SJCRH30 (cell line): ENCODE measurements around the gene CAPN14. TPM values are rescaled to one million over a fixed set of nuclear protein-coding genes. Genes with fewer than 3 reads are reported as not detected.

Experiments
- DNase-seq, 2 experiments: peaks; one replicate each; pipeline ENCODE4 v3.0.0-alpha.2; 2015 to 2020
- H3K27ac ChIP-seq: fragments of 250-450 bp; sonication (Bioruptor Pico); 2 replicates; pipeline ENCODE4 v1.5.1; 2020; ENCODE audit warnings: mild to moderate bottlenecking, moderate library complexity
- H3K27me3 ChIP-seq: fragments of 250-450 bp; sonication (Bioruptor Pico); 2 replicates; pipeline ENCODE4 v1.5.1; 2020; ENCODE audit warnings: mild to moderate bottlenecking, moderate library complexity
- H3K36me3 ChIP-seq: fragments of 250-450 bp; sonication (Bioruptor Pico); 2 replicates; pipeline ENCODE4 v1.5.1; 2020; ENCODE audit warnings: mild to moderate bottlenecking, moderate library complexity
- H3K4me1 ChIP-seq: fragments of 250-450 bp; sonication (Bioruptor Pico); 2 replicates; pipeline ENCODE4 v1.5.1; 2020; ENCODE audit warnings: mild to moderate bottlenecking, moderate library complexity
- H3K4me3 ChIP-seq: fragments of 250-450 bp; sonication (Bioruptor Pico); 2 replicates; pipeline ENCODE4 v1.5.1; 2020; ENCODE audit warnings: mild to moderate bottlenecking, moderate library complexity
- H3K9me3 ChIP-seq: fragments of 250-450 bp; sonication (Bioruptor Pico); replicated peaks from 2 replicates; pipeline ENCODE4 v1.5.1; 2020; ENCODE audit warnings: mild to moderate bottlenecking, moderate library complexity
- total RNA-seq: library from RNA; depleted of rRNA; stranded (reverse); fragments of >200 nt; shearing (Covaris generic); gene quantifications from 2 replicates; pipeline ENCODE4 v1.2.3, GENCODE V29; 2014

CAPN14 gene
- total RNA-seq, 1 experiment from 2014 or later, result not detected

- H3K27me3 ChIP-seq, result peaks cover 24% of the 10 kb centered on the region
- no peaks in the 10 kb centered on the region for H3K36me3 ChIP-seq
- no peaks in the 10 kb centered on the region for H3K9me3 ChIP-seq
- DNase-seq, result no peak
- no peak overlapping the region for H3K4me3 ChIP-seq
- H3K4me1 ChIP-seq, result no peaks in the 10 kb centered on the region
- no peak overlapping the region for H3K27ac ChIP-seq
These were observed 6.4 kb upstream of the CAPN14 start for GRCh38 chr2:31223749-31224148.

GRCh38 chr2:31223026-31223425, 5.7 kb upstream of the CAPN14 start:
- Histone ChIP-seq H3K27ac (no peak overlapping the region), H3K36me3 (no peaks in the 10 kb centered on the region), H3K4me3 (no peak overlapping the region), H3K4me1 (no peaks in the 10 kb centered on the region), H3K27me3 (peaks cover 24% of the 10 kb centered on the region), H3K9me3 (no peaks in the 10 kb centered on the region)
- no peak for DNase-seq

- no peaks in the 10 kb centered on the region for H3K9me3 ChIP-seq
- no peak overlapping the region for H3K4me3 ChIP-seq
- H3K36me3 ChIP-seq, result no peaks in the 10 kb centered on the region
- no peak overlapping the region for H3K27ac ChIP-seq
- no peak for DNase-seq
- peaks cover 24% of the 10 kb centered on the region for H3K27me3 ChIP-seq
- no peaks in the 10 kb centered on the region for H3K4me1 ChIP-seq
These were observed 4.8 kb upstream of the CAPN14 start for GRCh38 chr2:31222071-31222470.

GRCh38 chr2:31221544-31221943, 4.2 kb upstream of the CAPN14 start:
- no peaks in the 10 kb centered on the region for H3K9me3 ChIP-seq
- peaks cover 27% of the 10 kb centered on the region for H3K27me3 ChIP-seq
- no peaks in the 10 kb centered on the region for H3K36me3 ChIP-seq
- DNase-seq, result no peak
- no peaks in the 10 kb centered on the region for H3K4me1 ChIP-seq
- H3K27ac ChIP-seq, result no peak overlapping the region
- H3K4me3 ChIP-seq, result no peak overlapping the region

GRCh38 chr2:31219131-31219969, 2.0 kb upstream of the CAPN14 start:
- Histone ChIP-seq H3K9me3 (no peaks in the 10 kb centered on the region), H3K27me3 (peaks cover 24% of the 10 kb centered on the region), H3K4me3 (no peak overlapping the region), H3K4me1 (no peaks in the 10 kb centered on the region), H3K27ac (no peak overlapping the region), H3K36me3 (no peaks in the 10 kb centered on the region)
- DNase-seq, result no peak

- Histone ChIP-seq H3K36me3 (no peaks in the 10 kb centered on the region), H3K4me1 (no peaks in the 10 kb centered on the region), H3K9me3 (no peaks in the 10 kb centered on the region), H3K27me3 (peaks cover 24% of the 10 kb centered on the region), H3K4me3 (no peak overlapping the region), H3K27ac (no peak overlapping the region)
- no peak for DNase-seq
These were observed 581 bp downstream of the CAPN14 start for GRCh38 chr2:31216734-31217133.

GRCh38 chr2:31214444-31214915, 2.8 kb downstream of the CAPN14 start:
- H3K4me3 ChIP-seq, result no peak overlapping the region
- no peak overlapping the region for H3K27ac ChIP-seq
- H3K9me3 ChIP-seq, result no peaks in the 10 kb centered on the region
- DNase-seq, result no peak
- no peaks in the 10 kb centered on the region for H3K36me3 ChIP-seq
- H3K4me1 ChIP-seq, result no peaks in the 10 kb centered on the region
- peaks cover 11% of the 10 kb centered on the region for H3K27me3 ChIP-seq

GRCh38 chr2:31213601-31214443, 3.5 kb downstream of the CAPN14 start:
- Histone ChIP-seq H3K4me1 (no peaks in the 10 kb centered on the region), H3K36me3 (no peaks in the 10 kb centered on the region), H3K9me3 (no peaks in the 10 kb centered on the region), H3K27me3 (peaks cover 6% of the 10 kb centered on the region; the same call in 1 of the 2 replicates), H3K4me3 (no peak overlapping the region), H3K27ac (no peak overlapping the region)
- no peak for DNase-seq

- peaks cover 6% of the 10 kb centered on the region for H3K27me3 ChIP-seq
- H3K4me3 ChIP-seq, result no peak overlapping the region
- no peaks in the 10 kb centered on the region for H3K4me1 ChIP-seq
- no peaks in the 10 kb centered on the region for H3K9me3 ChIP-seq
- no peaks in the 10 kb centered on the region for H3K36me3 ChIP-seq
- no peak overlapping the region for H3K27ac ChIP-seq
- no peak for DNase-seq
These were observed 4.4 kb downstream of the CAPN14 start for GRCh38 chr2:31212659-31213600.

- H3K4me1 ChIP-seq, result no peaks in the 10 kb centered on the region
- no peaks in the 10 kb centered on the region for H3K9me3 ChIP-seq
- H3K4me3 ChIP-seq, result no peak overlapping the region
- DNase-seq, result no peak
- H3K27ac ChIP-seq, result no peak overlapping the region
- no peaks in the 10 kb centered on the region for H3K36me3 ChIP-seq
- H3K27me3 ChIP-seq, result peaks cover 11% of the 10 kb centered on the region; the same call in 1 of the 2 replicates
These were observed 9.1 kb downstream of the CAPN14 start for GRCh38 chr2:31208240-31208639.

- Histone ChIP-seq H3K9me3 (no peaks in the 10 kb centered on the region), H3K4me1 (no peaks in the 10 kb centered on the region), H3K36me3 (no peaks in the 10 kb centered on the region), H3K27ac (no peak overlapping the region), H3K27me3 (peaks cover 11% of the 10 kb centered on the region; the same call in 1 of the 2 replicates), H3K4me3 (no peak overlapping the region)
- no peak for DNase-seq
These were observed 9.5 kb downstream of the CAPN14 start for GRCh38 chr2:31207790-31208189.

- no peak for DNase-seq
- Histone ChIP-seq H3K27me3 (peaks cover 22% of the 10 kb centered on the region), H3K9me3 (no peaks in the 10 kb centered on the region), H3K4me3 (no peak overlapping the region), H3K36me3 (no peaks in the 10 kb centered on the region), H3K4me1 (no peaks in the 10 kb centered on the region), H3K27ac (no peak overlapping the region)
These were observed 11.7 kb downstream of the CAPN14 start for GRCh38 chr2:31205613-31206012.

- DNase-seq, result no peak
- Histone ChIP-seq H3K27me3 (peaks cover 26% of the 10 kb centered on the region), H3K4me3 (no peak overlapping the region), H3K36me3 (no peaks in the 10 kb centered on the region), H3K4me1 (no peaks in the 10 kb centered on the region), H3K9me3 (no peaks in the 10 kb centered on the region), H3K27ac (no peak overlapping the region)
These were observed 12.1 kb downstream of the CAPN14 start for GRCh38 chr2:31205186-31205585.

GRCh38 chr2:31204783-31205182, 12.5 kb downstream of the CAPN14 start:
- no peak for DNase-seq
- Histone ChIP-seq H3K4me1 (no peaks in the 10 kb centered on the region), H3K36me3 (no peaks in the 10 kb centered on the region), H3K9me3 (no peaks in the 10 kb centered on the region), H3K27ac (no peak overlapping the region), H3K4me3 (no peak overlapping the region), H3K27me3 (peaks cover 26% of the 10 kb centered on the region)
